GM20000 (cell line): ENCODE data around the gene SCAMP2.
"Not testable (repeated sequence)": the region's sequence is repeated elsewhere in the genome, so short reads cannot be mapped to it uniquely, and the experiment has no call there.

ENCODE experiments used
- DNase-seq: peaks from one replicate; pipeline ENCODE4 v3.0.0; 2012; ENCODE audit warnings: low spot score
- TF ChIP-seq, protein P1 (sequence below): IDR thresholded peaks from 2 replicates; pipeline ENCODE4 v1.5.1; 2012; ENCODE audit warnings: mild to moderate bottlenecking, control low read depth; ENCODE audit errors: extremely low read depth, missing control alignments

SCAMP2 gene

DNA sequence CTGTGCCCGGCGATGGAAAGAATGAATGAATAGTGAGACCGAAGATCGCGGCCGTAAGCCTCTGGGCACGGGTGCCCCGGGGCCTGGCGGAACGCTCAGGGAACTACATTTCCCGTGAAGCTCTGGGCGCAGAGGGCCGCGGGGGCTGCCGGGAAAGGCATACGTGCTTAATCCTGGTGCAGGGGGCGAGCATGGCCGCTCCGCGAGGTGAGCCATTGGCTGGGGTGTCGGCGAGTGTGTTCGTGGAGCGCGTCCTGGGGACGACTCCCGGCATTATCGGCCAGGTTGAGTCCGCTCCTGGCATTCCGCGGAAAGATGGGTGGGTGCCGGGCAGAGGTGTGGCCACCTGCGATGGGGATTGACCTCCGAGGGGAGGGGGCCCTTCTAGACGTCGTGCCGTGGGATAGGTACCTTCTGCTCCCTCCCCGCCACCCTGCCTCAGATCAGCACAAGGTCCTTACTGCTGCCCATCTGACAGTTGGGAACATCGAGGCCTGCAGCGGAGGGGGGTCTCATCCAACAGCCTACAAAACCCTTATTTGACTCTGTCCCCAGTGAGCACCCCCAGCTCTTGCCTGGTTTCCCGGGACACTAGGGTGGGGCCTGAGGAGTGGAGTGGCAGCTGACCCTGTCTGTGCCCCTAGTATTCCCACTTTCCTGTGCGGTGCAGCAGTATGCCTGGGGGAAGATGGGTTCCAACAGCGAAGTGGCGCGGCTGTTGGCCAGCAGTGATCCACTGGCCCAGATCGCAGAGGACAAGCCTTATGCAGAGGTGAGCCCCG lies 16.9 kb upstream of the SCAMP2 start, which contains the start of gene MPI:
MPI (plus strand) TSS at position 160 of the 782 bp plus-strand sequence; CDS start at position 192, 32 bp downstream.
- TF ChIP-seq, protein P1, sequence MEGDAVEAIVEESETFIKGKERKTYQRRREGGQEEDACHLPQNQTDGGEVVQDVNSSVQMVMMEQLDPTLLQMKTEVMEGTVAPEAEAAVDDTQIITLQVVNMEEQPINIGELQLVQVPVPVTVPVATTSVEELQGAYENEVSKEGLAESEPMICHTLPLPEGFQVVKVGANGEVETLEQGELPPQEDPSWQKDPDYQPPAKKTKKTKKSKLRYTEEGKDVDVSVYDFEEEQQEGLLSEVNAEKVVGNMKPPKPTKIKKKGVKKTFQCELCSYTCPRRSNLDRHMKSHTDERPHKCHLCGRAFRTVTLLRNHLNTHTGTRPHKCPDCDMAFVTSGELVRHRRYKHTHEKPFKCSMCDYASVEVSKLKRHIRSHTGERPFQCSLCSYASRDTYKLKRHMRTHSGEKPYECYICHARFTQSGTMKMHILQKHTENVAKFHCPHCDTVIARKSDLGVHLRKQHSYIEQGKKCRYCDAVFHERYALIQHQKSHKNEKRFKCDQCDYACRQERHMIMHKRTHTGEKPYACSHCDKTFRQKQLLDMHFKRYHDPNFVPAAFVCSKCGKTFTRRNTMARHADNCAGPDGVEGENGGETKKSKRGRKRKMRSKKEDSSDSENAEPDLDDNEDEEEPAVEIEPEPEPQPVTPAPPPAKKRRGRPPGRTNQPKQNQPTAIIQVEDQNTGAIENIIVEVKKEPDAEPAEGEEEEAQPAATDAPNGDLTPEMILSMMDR, result no peak
- peak; percentile 95 for DNase-seq

- no peak for DNase-seq
- TF ChIP-seq, protein P1, result no peak
Observed at GRCh38 chr15:74889390-74889882, 16.3 kb upstream of the SCAMP2 start.

DNA sequence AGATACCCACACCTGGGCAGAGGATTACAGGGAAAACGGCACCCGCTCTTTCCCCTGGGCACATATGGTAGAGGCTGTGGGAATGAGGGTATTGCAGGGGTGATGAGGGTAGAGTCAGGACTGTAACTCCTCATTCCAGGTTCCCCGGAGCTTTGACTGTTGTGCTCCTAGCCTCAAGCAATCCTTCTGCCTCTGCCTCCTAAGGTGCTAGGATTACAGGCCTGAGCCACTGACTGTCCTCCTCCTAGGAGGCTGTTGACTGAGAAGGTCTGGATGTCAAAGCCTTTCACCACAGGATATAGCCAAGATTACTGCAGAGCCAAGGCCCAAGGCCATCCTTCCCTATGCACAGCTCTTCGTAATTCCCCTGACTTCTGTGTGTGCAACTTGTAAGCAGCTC lies 15.6 kb upstream of the SCAMP2 start:
- TF ChIP-seq, protein P1, result no peak
- DNase-seq, result no peak

- not testable (repeated sequence) for DNase-seq
Observed at GRCh38 chr15:74887537-74888193, 14.5 kb upstream of the SCAMP2 start.

DNA sequence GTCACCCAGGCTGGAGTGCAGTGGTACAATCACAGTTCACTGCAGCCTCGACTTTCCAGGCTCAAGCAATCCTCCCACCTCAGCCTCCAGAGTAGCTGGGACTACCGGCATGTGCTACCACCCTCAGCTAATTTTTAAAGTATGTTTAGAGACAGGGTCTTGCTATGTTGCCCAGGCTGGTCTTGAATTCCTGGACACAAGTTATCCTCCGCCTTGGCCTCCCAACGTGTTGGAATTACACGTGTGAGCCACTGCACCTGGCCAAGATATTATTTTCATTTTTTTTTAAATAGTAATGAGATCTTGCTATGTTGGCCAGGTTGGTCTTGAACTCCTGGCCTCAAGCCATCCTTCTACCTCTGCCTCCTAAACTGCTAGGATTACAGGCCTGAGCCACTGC lies 12.3 kb upstream of the SCAMP2 start:
- TF ChIP-seq, protein P1, result no peak
- no peak for DNase-seq

- TF ChIP-seq, protein P1, result no peak
- DNase-seq, result no peak
Observed at GRCh38 chr15:74884428-74885223, 11.5 kb upstream of the SCAMP2 start.

GRCh38 chr15:74882528-74882927 lies 9.4 kb upstream of the SCAMP2 start:
- no peak for DNase-seq
- TF ChIP-seq, protein P1, result no peak
